ENCODE measurements around the gene TBC1D16.
"Not testable (repeated sequence)": the region's sequence is repeated elsewhere in the genome, so short reads cannot be mapped to it uniquely, and the experiment has no call there.

TBC1D16 gene

GRCh38 chr17:79911430-79912399, 124.0 kb downstream of the TBC1D16 start:
- no peak for DNase-seq

- no peak for DNase-seq
Observed at GRCh38 chr17:79910985-79911361, 124.7 kb downstream of the TBC1D16 start.

- no peak for DNase-seq
Observed at GRCh38 chr17:79909121-79909520, 126.6 kb downstream of the TBC1D16 start.

- no peak for DNase-seq
Observed at GRCh38 chr17:79907850-79908249, 127.8 kb downstream of the TBC1D16 start.

- no peak for DNase-seq
Observed at GRCh38 chr17:79907217-79907715, 128.4 kb downstream of the TBC1D16 start.

- DNase-seq = no peak
Observed at GRCh38 chr17:79905832-79906231, 129.8 kb downstream of the TBC1D16 start.

- no peak for DNase-seq
Observed at GRCh38 chr17:79904865-79905264, 130.8 kb downstream of the TBC1D16 start.

GRCh38 chr17:79902146-79902791, 133.4 kb downstream of the TBC1D16 start:
- DNase-seq = no peak

GRCh38 chr17:79901131-79901530, 134.5 kb downstream of the TBC1D16 start:
- DNase-seq = no peak

GRCh38 chr17:79899584-79899983, 136.1 kb downstream of the TBC1D16 start:
- DNase-seq = no peak

GRCh38 chr17:79897243-79898063, 138.2 kb downstream of the TBC1D16 start:
- DNase-seq = no peak

- not testable (repeated sequence) for DNase-seq
Observed at GRCh38 chr17:79893457-79893856, 142.2 kb downstream of the TBC1D16 start.

- no peak for DNase-seq
Observed at GRCh38 chr17:79892457-79893241, 143.0 kb downstream of the TBC1D16 start.

- DNase-seq = no peak
Observed at GRCh38 chr17:79891113-79891730, 144.4 kb downstream of the TBC1D16 start.

GRCh38 chr17:79890706-79891105, 145.0 kb downstream of the TBC1D16 start:
- DNase-seq = no peak

- DNase-seq = no peak
Observed at GRCh38 chr17:79888811-79889634, 146.6 kb downstream of the TBC1D16 start.

GRCh38 chr17:79888009-79888540, 147.6 kb downstream of the TBC1D16 start:
- no peak for DNase-seq

- DNase-seq = no peak
Observed at GRCh38 chr17:79887451-79887991, 148.2 kb downstream of the TBC1D16 start.

- DNase-seq = no peak
Observed at GRCh38 chr17:79883202-79883601, 152.5 kb downstream of the TBC1D16 start.

Measured in AML-193 (cell line).